Activated naive CD4-positive, alpha-beta T cell treated with anti-CD3 and anti-CD28 coated beads for 36 hours (primary cell): Measurements from ENCODE around the gene KIR3DL3. TPM values are rescaled to one million over a fixed set of nuclear protein-coding genes. Genes with fewer than 3 reads are reported as not detected.
A peak's percentile ranks its signal among the peaks of the same experiment; 100 is the strongest.
"Not testable (repeated sequence)": the region's sequence is repeated elsewhere in the genome, so short reads cannot be mapped to it uniquely, and the experiment has no call there.

Experiments
- CTCF ChIA-PET: fragments of 350-600 bp; sonication (Branson Sonifier 250); formaldehyde crosslinking; loops from one replicate; lab custom pipeline; 2021; ENCODE audit warnings: antibody characterized with exemption; lab: Charles Lee
- DNase-seq: peaks from one replicate; pipeline ENCODE4 v3.0.0-alpha.2; 2020
- H3K27ac Mint-ChIP-seq: one replicate; pipeline ENCODE4 v1.8.0; 2021; ENCODE audit warnings: mild to moderate bottlenecking, mixed read lengths
- H3K27me3 Mint-ChIP-seq: one replicate; pipeline ENCODE4 v1.8.0; 2021; ENCODE audit warnings: low read depth, mixed read lengths
- H3K36me3 Mint-ChIP-seq: one replicate; pipeline ENCODE4 v1.8.0; 2021; ENCODE audit warnings: low read depth, mixed read lengths
- H3K4me1 Mint-ChIP-seq: one replicate; pipeline ENCODE4 v1.8.0; 2021; ENCODE audit warnings: low read depth, mixed read lengths
- H3K4me3 Mint-ChIP-seq: one replicate; pipeline ENCODE4 v1.8.0; 2021; ENCODE audit warnings: mild to moderate bottlenecking, moderate library complexity, mixed read lengths
- H3K9me3 Mint-ChIP-seq: one replicate; pipeline ENCODE4 v1.8.0; 2021; ENCODE audit warnings: mixed read lengths
- intact Hi-C: fragments of 100-400 bp; cut with micrococcal nuclease; formaldehyde crosslinking; loops from one replicate; pipeline ENCODE4 v1.15.1; 2023
- total RNA-seq, 2 experiments: library from RNA; stranded (reverse); gene quantifications; one replicate each; pipeline ENCODE4 v1.2.3, GENCODE V29; 2021

The KIR3DL3 gene
- total RNA-seq = not detected

GRCh38 chr19:54724142-54724541 lies at the start of gene KIR3DL3:
TSS of gene KIR3DL3 (plus strand) at chr19:54724442. CDS start at chr19:54724497, 55 bp downstream.
- no peak within 1 kb of the TSS for H3K4me3 Mint-ChIP-seq
- peaks cover 13% of the 10 kb centered on the region for H3K9me3 Mint-ChIP-seq
- H3K36me3 Mint-ChIP-seq = no peaks in the 10 kb centered on the region
- intact Hi-C loops = no loop called here
- CTCF ChIA-PET = no interaction called here
- no peak within 1 kb of the TSS for H3K27ac Mint-ChIP-seq
- peaks cover 4% of the 10 kb centered on the region for H3K27me3 Mint-ChIP-seq
- no peak for DNase-seq
- H3K4me1 Mint-ChIP-seq = no peaks in the 10 kb centered on the region

GRCh38 chr19:54676210-54676834 lies 47.9 kb upstream of the KIR3DL3 start:
- H3K27ac Mint-ChIP-seq, H3K4me3 Mint-ChIP-seq, H3K27me3 Mint-ChIP-seq, H3K36me3 Mint-ChIP-seq, H3K9me3 Mint-ChIP-seq, DNase-seq, H3K4me1 Mint-ChIP-seq: not testable (repeated sequence)
- CTCF ChIA-PET = interaction anchor here (0.7 to 7.4 kb wide), 5 partner anchors 22 to 198 kb away, joined by 3 to 62 read pairs (median 29); no protein-coding TSS in a partner anchor
- intact Hi-C loops = loop anchor here (1.0 kb wide), 1 partner anchor 195 kb away; no protein-coding TSS in a partner anchor

GRCh38 chr19:54677217-54677616 lies 47.0 kb upstream of the KIR3DL3 start:
- Mint-ChIP-seq H3K4me3 (no peak overlapping the region), H3K36me3 (no peaks in the 10 kb centered on the region), H3K27ac (no peak overlapping the region), H3K27me3 (no peaks in the 10 kb centered on the region), H3K4me1 (no peaks in the 10 kb centered on the region), H3K9me3 (no peaks in the 10 kb centered on the region)
- intact Hi-C loops = no loop called here
- no peak for DNase-seq
- CTCF ChIA-PET = interaction anchor here (0.6 to 7.4 kb wide), 3 partner anchors 31 to 198 kb away, joined by 3 to 62 read pairs (median 7); no protein-coding TSS in a partner anchor

GRCh38 chr19:54681596-54681995 lies 42.6 kb upstream of the KIR3DL3 start:
- H3K9me3 Mint-ChIP-seq, DNase-seq, intact Hi-C loops, H3K4me3 Mint-ChIP-seq, H3K27ac Mint-ChIP-seq, H3K4me1 Mint-ChIP-seq, H3K36me3 Mint-ChIP-seq, H3K27me3 Mint-ChIP-seq: not testable (repeated sequence)
- CTCF ChIA-PET = interaction anchor here (1.3 to 7.4 kb wide), 2 partner anchors 9 to 202 kb away, joined by 3 to 62 read pairs; no protein-coding TSS in a partner anchor

- peaks cover 3% of the 10 kb centered on the region for H3K9me3 Mint-ChIP-seq
- DNase-seq = no peak
- H3K27ac Mint-ChIP-seq = no peak overlapping the region
- H3K27me3 Mint-ChIP-seq = peaks cover 8% of the 10 kb centered on the region
- no peaks in the 10 kb centered on the region for H3K4me1 Mint-ChIP-seq
- H3K4me3 Mint-ChIP-seq = no peak overlapping the region
- CTCF ChIA-PET = interaction anchor here (1.5 to 7.4 kb wide), 2 partner anchors 8 to 203 kb away, joined by 16 to 62 read pairs; no protein-coding TSS in a partner anchor
- H3K36me3 Mint-ChIP-seq = no peaks in the 10 kb centered on the region
- intact Hi-C loops = no loop called here
Measured at GRCh38 chr19:54682306-54682856, 41.9 kb upstream of the KIR3DL3 start.

- CTCF ChIA-PET = interaction anchor here (1.4 kb wide), 1 partner anchor 35 kb away, joined by 3 read pairs; no protein-coding TSS in a partner anchor
- H3K9me3 Mint-ChIP-seq = peaks cover 3% of the 10 kb centered on the region
- H3K4me1 Mint-ChIP-seq = no peaks in the 10 kb centered on the region
- H3K36me3 Mint-ChIP-seq = no peaks in the 10 kb centered on the region
- peaks cover 11% of the 10 kb centered on the region for H3K27me3 Mint-ChIP-seq
- intact Hi-C loops = no loop called here
- H3K4me3 Mint-ChIP-seq = no peak overlapping the region
- no peak overlapping the region for H3K27ac Mint-ChIP-seq
- DNase-seq = peak; percentile 30
Measured at GRCh38 chr19:54684527-54684926, 39.7 kb upstream of the KIR3DL3 start.

- intact Hi-C loops = no loop called here
- DNase-seq = no peak
- CTCF ChIA-PET = no interaction called here
- no peaks in the 10 kb centered on the region for H3K36me3 Mint-ChIP-seq
- peaks cover 2% of the 10 kb centered on the region for H3K9me3 Mint-ChIP-seq
- H3K27ac Mint-ChIP-seq = no peak overlapping the region
- H3K27me3 Mint-ChIP-seq = peaks cover 20% of the 10 kb centered on the region
- no peak overlapping the region for H3K4me3 Mint-ChIP-seq
- H3K4me1 Mint-ChIP-seq = no peaks in the 10 kb centered on the region
Measured at GRCh38 chr19:54691582-54692297, 32.5 kb upstream of the KIR3DL3 start.

- no peaks in the 10 kb centered on the region for H3K36me3 Mint-ChIP-seq
- CTCF ChIA-PET = no interaction called here
- no peak overlapping the region for H3K4me3 Mint-ChIP-seq
- H3K9me3 Mint-ChIP-seq = peaks cover 2% of the 10 kb centered on the region
- peaks cover 20% of the 10 kb centered on the region for H3K27me3 Mint-ChIP-seq
- no peaks in the 10 kb centered on the region for H3K4me1 Mint-ChIP-seq
- intact Hi-C loops = no loop called here
- no peak overlapping the region for H3K27ac Mint-ChIP-seq
- DNase-seq = no peak
Measured at GRCh38 chr19:54692298-54692615, 32.0 kb upstream of the KIR3DL3 start.

GRCh38 chr19:54694648-54695047 lies 29.6 kb upstream of the KIR3DL3 start:
- no peak overlapping the region for H3K27ac Mint-ChIP-seq
- no peak overlapping the region for H3K4me3 Mint-ChIP-seq
- intact Hi-C loops = no loop called here
- peaks cover 24% of the 10 kb centered on the region for H3K27me3 Mint-ChIP-seq
- no peaks in the 10 kb centered on the region for H3K4me1 Mint-ChIP-seq
- CTCF ChIA-PET = no interaction called here
- no peak for DNase-seq
- H3K36me3 Mint-ChIP-seq = no peaks in the 10 kb centered on the region
- H3K9me3 Mint-ChIP-seq = peaks cover 2% of the 10 kb centered on the region

GRCh38 chr19:54696117-54696548 lies 28.1 kb upstream of the KIR3DL3 start:
- Mint-ChIP-seq H3K27me3 (peaks cover 33% of the 10 kb centered on the region), H3K4me1 (no peaks in the 10 kb centered on the region), H3K27ac (no peak overlapping the region), H3K9me3 (peaks cover 2% of the 10 kb centered on the region), H3K36me3 (no peaks in the 10 kb centered on the region), H3K4me3 (no peak overlapping the region)
- CTCF ChIA-PET = no interaction called here
- intact Hi-C loops = no loop called here
- no peak for DNase-seq

GRCh38 chr19:54696766-54697165 lies 27.5 kb upstream of the KIR3DL3 start:
- no peak for DNase-seq
- intact Hi-C loops = no loop called here
- Mint-ChIP-seq H3K27ac (no peak overlapping the region), H3K36me3 (no peaks in the 10 kb centered on the region), H3K4me1 (no peaks in the 10 kb centered on the region), H3K9me3 (peaks cover 2% of the 10 kb centered on the region), H3K4me3 (no peak overlapping the region), H3K27me3 (peaks cover 29% of the 10 kb centered on the region)
- CTCF ChIA-PET = no interaction called here

- intact Hi-C loops, H3K9me3 Mint-ChIP-seq, H3K27ac Mint-ChIP-seq, H3K4me1 Mint-ChIP-seq, CTCF ChIA-PET, H3K4me3 Mint-ChIP-seq, DNase-seq, H3K36me3 Mint-ChIP-seq: not testable (repeated sequence)
- H3K27me3 Mint-ChIP-seq = peaks cover 24% of the 10 kb centered on the region
Measured at GRCh38 chr19:54697716-54698115, 26.5 kb upstream of the KIR3DL3 start.
